PC-9 (cell line): ENCODE data around the gene PAK3. TPM values are rescaled to one million over a fixed set of nuclear protein-coding genes. Genes with fewer than 3 reads are reported as not detected.

Experiments
- BruUV-seq: library from RNA; stranded (reverse); fragments of 400-500 nt; replicated peaks from 2 replicates; lab custom pipeline; 2021; lab: Mats Ljungman, UMichigan
- CTCF ChIA-PET: fragments of 300-600 bp; sonication (Branson Sonifier 250); formaldehyde crosslinking; loops from one replicate; lab custom pipeline; 2022; ENCODE audit warnings: antibody characterized with exemption; lab: Charles Lee
- POLR2A ChIA-PET: fragments of 300-600 bp; sonication (Branson Sonifier 250); formaldehyde crosslinking; loops from one replicate; lab custom pipeline; 2022; ENCODE audit warnings: antibody characterized with exemption; ENCODE audit not compliant: unreplicated experiment; lab: Charles Lee
- DNase-seq, 2 experiments: peaks; one replicate each; pipeline versions ENCODE4 v3.0.0 to v3.0.0-alpha.2; 2015 to 2022; ENCODE audit warnings: mixed read lengths in 1 of 2
- H2AFZ ChIP-seq: fragments of 200-600 bp; sonication (generic); 2 replicates; pipeline ENCODE4 v1.8.1; 2017; ENCODE audit warnings: antibody characterized with exemption
- H3F3A ChIP-seq: fragments of 200-600 bp; sonication (generic); 2 replicates; pipeline ENCODE4 v1.8.1; 2017; ENCODE audit warnings: antibody characterized with exemption, mild to moderate bottlenecking, low read depth; ENCODE audit not compliant: insufficient read depth
- H3K27ac ChIP-seq: fragments of 200-600 bp; sonication (generic); 2 replicates; pipeline ENCODE4 v1.6.1; 2016; ENCODE audit warnings: mixed run types
- H3K27me3 ChIP-seq: fragments of 200-600 bp; sonication (generic); 2 replicates; pipeline ENCODE4 v1.6.1; 2016; ENCODE audit warnings: low read depth, mixed run types; ENCODE audit not compliant: insufficient read depth
- H3K36me3 ChIP-seq: fragments of 200-600 bp; sonication (generic); 2 replicates; pipeline ENCODE4 v1.6.1; 2016; ENCODE audit warnings: low read depth, mixed run types
- H3K4me1 ChIP-seq: fragments of 200-600 bp; sonication (generic); replicated peaks from 2 replicates; pipeline ENCODE4 v1.6.1; 2016; ENCODE audit warnings: mixed run types; ENCODE audit not compliant: insufficient read depth
- H3K4me2 ChIP-seq: fragments of 200-600 bp; sonication (generic); 2 replicates; pipeline ENCODE4 v1.6.1; 2017; ENCODE audit warnings: mixed run types
- H3K4me3 ChIP-seq: fragments of 200-600 bp; sonication (generic); 2 replicates; pipeline ENCODE4 v1.6.1; 2016; ENCODE audit warnings: mixed run types
- H3K79me2 ChIP-seq: fragments of 200-600 bp; sonication (generic); 2 replicates; pipeline ENCODE4 v1.6.1; 2017; ENCODE audit warnings: low read depth, mixed run types
- H3K9me2 ChIP-seq: fragments of 200-600 bp; sonication (generic); 2 replicates; pipeline ENCODE4 v1.8.1; 2017; ENCODE audit warnings: mild to moderate bottlenecking; ENCODE audit not compliant: insufficient read depth
- H3K9me3 ChIP-seq: fragments of 200-600 bp; sonication (generic); 2 replicates; pipeline ENCODE4 v1.8.1; 2016; ENCODE audit warnings: low read depth; ENCODE audit not compliant: insufficient read depth
- H4K20me1 ChIP-seq: fragments of 200-600 bp; sonication (generic); 2 replicates; pipeline ENCODE4 v1.8.1; 2017; ENCODE audit not compliant: insufficient read depth
- EZH2 ChIP-seq: fragments of 200-600 bp; sonication (generic); IDR thresholded peaks from 2 replicates; pipeline ENCODE4 v1.8.0; 2017; ENCODE audit warnings: antibody characterized with exemption, low read depth
- intact Hi-C: fragments of 100-400 bp; cut with micrococcal nuclease; formaldehyde crosslinking; loops from one replicate; pipeline ENCODE4 v1.10.0; 2022; ENCODE audit not compliant: unreplicated experiment
- total RNA-seq: library from RNA; stranded (reverse); gene quantifications from 2 replicates; pipeline ENCODE4 v1.2.3, GENCODE V29; 2021
- TF ChIP-seq, protein P1 (sequence below): fragments of 200-600 bp; sonication (generic); conservative IDR thresholded peaks from 2 replicates; pipeline ENCODE4 v1.6.1; 2017; ENCODE audit warnings: mixed run types, antibody characterized with exemption, mild to moderate bottlenecking, moderate library complexity

The PAK3 gene
- total RNA-seq, 1 experiment from 2014 or later = not detected

DNA sequence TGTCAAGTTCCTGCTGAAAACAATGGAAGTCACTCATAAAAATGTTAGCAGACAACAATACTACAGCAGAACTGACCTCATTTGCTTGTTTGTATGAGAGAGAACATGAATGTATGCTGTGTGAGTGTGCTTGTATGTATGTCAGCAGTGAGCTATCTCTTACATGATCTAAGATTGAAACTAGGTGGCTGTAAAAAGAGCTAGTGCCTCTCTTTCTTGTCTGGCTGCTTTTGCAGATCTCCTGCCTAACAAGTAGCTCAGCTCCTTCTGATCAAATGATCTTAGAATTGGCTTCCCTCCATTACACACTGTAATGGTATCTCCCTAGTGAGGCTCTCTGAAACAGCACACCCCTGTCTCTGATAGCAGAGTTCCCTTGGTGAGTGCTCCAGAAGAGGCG, 20.7 kb downstream of the PAK3 start:
- Histone ChIP-seq H3K4me2 (no peak overlapping the region), H3K9me2 (0 out of 2 replicates have a peak, but pooled peaks cover under 1% of the 10 kb centered on the region), H3K79me2 (no peaks in the 10 kb centered on the region), H3K27me3 (no peaks in the 10 kb centered on the region), H3K27ac (no peak overlapping the region), H3K9me3 (no peaks in the 10 kb centered on the region; the same call in 1 of the 2 replicates), H3F3A (no peaks in the 10 kb centered on the region), H3K36me3 (no peaks in the 10 kb centered on the region), H2AFZ (no peak overlapping the region), H3K4me3 (no peak overlapping the region), H3K4me1 (no peaks in the 10 kb centered on the region), H4K20me1 (no peaks in the 10 kb centered on the region)
- ChIA-PET POLR2A (no interaction called here), CTCF (no interaction called here)
- intact Hi-C loops = no loop called here
- no peak for TF ChIP-seq EZH2
- TF ChIP-seq, protein P1, sequence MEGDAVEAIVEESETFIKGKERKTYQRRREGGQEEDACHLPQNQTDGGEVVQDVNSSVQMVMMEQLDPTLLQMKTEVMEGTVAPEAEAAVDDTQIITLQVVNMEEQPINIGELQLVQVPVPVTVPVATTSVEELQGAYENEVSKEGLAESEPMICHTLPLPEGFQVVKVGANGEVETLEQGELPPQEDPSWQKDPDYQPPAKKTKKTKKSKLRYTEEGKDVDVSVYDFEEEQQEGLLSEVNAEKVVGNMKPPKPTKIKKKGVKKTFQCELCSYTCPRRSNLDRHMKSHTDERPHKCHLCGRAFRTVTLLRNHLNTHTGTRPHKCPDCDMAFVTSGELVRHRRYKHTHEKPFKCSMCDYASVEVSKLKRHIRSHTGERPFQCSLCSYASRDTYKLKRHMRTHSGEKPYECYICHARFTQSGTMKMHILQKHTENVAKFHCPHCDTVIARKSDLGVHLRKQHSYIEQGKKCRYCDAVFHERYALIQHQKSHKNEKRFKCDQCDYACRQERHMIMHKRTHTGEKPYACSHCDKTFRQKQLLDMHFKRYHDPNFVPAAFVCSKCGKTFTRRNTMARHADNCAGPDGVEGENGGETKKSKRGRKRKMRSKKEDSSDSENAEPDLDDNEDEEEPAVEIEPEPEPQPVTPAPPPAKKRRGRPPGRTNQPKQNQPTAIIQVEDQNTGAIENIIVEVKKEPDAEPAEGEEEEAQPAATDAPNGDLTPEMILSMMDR = no peak
- no peak for DNase-seq
- no TSS peak for BruUV-seq

DNA sequence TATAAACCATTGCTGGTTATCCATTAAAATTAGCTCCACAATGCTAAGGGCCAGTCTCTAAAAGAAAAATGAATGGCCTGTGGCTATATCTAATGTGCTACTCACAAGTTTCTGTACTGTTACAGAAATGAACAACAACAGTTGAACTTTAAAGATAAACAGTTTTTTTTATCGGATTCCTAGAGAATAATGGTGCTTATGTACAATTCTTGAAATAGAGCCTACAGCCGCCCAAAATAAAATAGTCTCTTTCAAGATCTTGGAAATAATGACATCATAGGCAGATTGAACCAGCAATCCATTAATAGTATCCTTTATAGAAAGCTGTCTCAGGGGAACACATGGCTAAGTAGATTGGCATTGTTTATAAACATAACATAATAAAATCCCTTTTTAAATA, 23.4 kb downstream of the PAK3 start:
- no peak overlapping the region for H3K4me3 ChIP-seq
- no peak for DNase-seq
- ChIA-PET POLR2A (no interaction called here), CTCF (no interaction called here)
- TF ChIP-seq, protein P1 = no peak
- no peak for TF ChIP-seq EZH2
- no peak overlapping the region for H2AFZ ChIP-seq
- H3K27me3 ChIP-seq = 0 out of 2 replicates have a peak, but pooled peaks cover 4% of the 10 kb centered on the region
- H3K4me1 ChIP-seq = no peaks in the 10 kb centered on the region
- H3K79me2 ChIP-seq = no peaks in the 10 kb centered on the region
- H3K9me3 ChIP-seq = no peaks in the 10 kb centered on the region; the same call in 1 of the 2 replicates
- H3K4me2 ChIP-seq = no peak overlapping the region
- H3F3A ChIP-seq = no peaks in the 10 kb centered on the region
- no peaks in the 10 kb centered on the region for H3K36me3 ChIP-seq
- H3K9me2 ChIP-seq = no peaks in the 10 kb centered on the region
- H4K20me1 ChIP-seq = no peaks in the 10 kb centered on the region
- no peak overlapping the region for H3K27ac ChIP-seq
- BruUV-seq = no TSS peak
- intact Hi-C loops = no loop called here

DNA sequence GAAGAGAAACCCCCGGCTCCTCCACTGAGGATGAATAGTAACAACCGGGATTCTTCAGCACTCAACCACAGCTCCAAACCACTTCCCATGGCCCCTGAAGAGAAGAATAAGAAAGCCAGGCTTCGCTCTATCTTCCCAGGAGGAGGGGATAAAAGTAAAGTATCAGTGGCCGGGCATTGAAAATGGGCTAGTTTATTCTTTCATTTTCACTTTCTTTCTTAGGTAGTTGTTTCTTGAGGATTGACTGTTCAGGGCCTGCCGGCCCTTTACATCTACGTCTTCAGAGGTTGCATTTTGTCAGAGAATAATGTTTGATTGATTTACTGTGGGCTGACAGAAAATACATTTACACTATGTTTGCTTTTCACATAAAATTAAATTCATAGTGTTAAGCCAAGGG, 27.1 kb downstream of the PAK3 start:
- TF ChIP-seq, protein P1 = no peak
- TF ChIP-seq EZH2 = no peak
- no peak for DNase-seq
- Histone ChIP-seq H3K4me3 (no peak overlapping the region), H3K27ac (no peak overlapping the region), H3K9me2 (no peaks in the 10 kb centered on the region), H3K79me2 (no peaks in the 10 kb centered on the region), H3K4me1 (no peaks in the 10 kb centered on the region), H3K4me2 (no peak overlapping the region), H3F3A (no peaks in the 10 kb centered on the region), H3K27me3 (0 out of 2 replicates have a peak, but pooled peaks cover 4% of the 10 kb centered on the region), H3K36me3 (no peaks in the 10 kb centered on the region), H2AFZ (no peak overlapping the region), H3K9me3 (no peaks in the 10 kb centered on the region), H4K20me1 (no peaks in the 10 kb centered on the region)
- intact Hi-C loops = no loop called here
- CTCF ChIA-PET = no interaction called here
- BruUV-seq = no TSS peak
- POLR2A ChIA-PET = no interaction called here
